Stimulated activated CD8-positive, alpha-beta memory T cell treated with anti-CD3 and anti-CD28 coated beads, Interleukin-15, amount 100 ng/mL, for 48 hours (primary cell): Measurements from ENCODE around the gene COX14.
A peak's percentile ranks its signal among the peaks of the same experiment; 100 is the strongest.

ENCODE experiments used
- DNase-seq, 2 donors: peaks; one replicate each; pipeline ENCODE4 v3.0.0-alpha.2; 2020; ENCODE audit warnings: low read depth in 2 of 2

Gene COX14

DNA sequence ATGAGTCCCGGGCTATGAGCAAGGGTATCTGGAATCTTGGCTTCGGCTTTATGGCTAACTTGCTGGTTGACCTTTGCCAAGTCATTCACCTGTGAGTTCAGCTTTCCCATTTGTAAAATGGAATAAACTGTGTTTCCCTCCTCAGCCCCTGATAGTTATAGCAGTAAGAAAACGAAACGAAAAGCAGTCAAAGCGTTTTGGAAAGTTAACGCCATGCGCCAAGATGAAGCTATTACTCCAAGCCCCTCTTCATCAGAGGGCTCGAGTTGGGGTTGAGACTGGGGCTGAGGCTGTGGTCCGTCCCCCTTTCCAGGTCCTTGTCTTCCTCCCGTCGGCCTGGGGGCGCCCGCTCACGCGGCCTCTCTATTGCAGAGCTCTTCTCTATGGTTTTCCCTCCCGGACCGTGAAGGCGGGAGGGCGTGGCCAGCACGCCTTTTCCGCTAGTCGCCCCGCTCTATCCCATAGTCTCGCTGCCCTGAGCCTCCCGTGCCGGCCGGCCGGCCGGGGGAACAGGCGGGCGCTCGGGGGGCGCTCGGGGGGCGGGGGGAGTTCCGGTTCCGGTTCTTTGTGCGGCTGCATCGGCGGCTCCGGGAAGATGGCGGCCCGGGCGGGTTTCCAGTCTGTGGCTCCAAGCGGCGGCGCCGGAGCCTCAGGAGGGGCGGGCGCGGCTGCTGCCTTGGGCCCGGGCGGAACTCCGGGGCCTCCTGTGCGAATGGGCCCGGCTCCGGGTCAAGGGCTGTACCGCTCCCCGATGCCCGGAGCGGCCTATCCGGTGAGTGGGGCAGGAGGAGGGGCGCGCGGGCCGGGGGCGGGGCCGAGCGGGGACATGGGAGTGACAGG, 27.0 kb upstream of the COX14 start, which contains the start of gene SMARCD1:
TSS of gene SMARCD1 (plus strand) at position 568 of the 840 bp plus-strand sequence. CDS start at position 596, 28 bp downstream.
- peak; percentile 87 to 88 for DNase-seq

DNA sequence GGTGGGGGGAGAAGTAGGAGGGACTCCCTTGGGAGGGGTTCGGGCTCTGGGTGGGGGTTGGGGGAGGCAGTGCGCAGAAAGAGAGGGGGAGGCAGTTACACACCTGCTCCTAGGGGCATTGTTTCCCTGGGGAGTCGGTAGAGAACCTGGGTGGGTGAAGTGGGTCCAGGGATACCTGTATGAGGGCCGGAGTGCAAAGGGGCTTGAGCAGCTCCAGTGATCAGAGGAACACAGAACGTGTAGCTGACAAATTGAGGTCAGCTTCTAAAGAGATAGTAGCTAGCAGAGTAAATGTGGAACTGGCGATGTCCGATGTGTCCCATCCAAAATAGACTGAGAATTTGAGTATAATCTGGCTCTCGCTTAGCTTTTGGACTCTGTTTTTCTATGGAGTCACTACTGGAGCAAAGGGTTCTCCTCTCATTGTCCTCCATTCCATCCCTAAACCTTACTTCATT, 26.4 kb upstream of the COX14 start:
- no peak for DNase-seq

DNA sequence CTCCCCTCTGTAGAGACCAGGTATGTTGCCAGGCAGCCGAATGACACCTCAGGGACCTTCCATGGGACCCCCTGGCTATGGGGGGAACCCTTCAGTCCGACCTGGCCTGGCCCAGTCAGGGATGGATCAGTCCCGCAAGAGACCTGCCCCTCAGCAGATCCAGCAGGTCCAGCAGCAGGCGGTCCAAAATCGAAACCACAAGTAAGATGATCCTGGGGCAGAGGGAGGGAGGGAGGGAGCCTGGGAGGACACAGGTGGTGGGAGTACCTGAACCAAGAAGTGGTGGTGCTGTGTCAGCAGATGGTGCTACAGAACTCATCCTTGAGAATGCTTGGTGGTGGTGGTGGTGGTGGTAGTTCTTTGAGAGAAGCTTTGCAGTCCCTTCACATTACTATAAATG, 25.9 kb upstream of the COX14 start:
- no peak for DNase-seq

DNA sequence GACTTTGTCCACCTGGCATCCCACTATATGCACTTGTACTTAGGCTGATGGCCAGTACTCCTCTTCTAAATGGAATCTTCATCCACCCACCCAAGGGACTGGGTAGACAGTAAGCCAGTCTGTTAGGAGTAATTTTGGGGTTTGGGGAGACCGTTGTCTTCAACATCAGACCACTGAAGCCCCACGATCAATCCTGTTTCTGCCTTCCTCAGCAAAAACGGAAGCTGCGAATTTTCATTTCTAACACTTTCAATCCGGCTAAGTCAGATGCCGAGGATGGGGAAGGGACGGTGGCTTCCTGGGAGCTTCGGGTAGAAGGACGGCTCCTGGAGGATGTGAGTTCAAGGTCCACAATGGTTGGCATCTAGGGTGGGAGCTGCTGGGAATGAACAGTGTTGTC, 24.9 kb upstream of the COX14 start:
- no peak for DNase-seq

DNA sequence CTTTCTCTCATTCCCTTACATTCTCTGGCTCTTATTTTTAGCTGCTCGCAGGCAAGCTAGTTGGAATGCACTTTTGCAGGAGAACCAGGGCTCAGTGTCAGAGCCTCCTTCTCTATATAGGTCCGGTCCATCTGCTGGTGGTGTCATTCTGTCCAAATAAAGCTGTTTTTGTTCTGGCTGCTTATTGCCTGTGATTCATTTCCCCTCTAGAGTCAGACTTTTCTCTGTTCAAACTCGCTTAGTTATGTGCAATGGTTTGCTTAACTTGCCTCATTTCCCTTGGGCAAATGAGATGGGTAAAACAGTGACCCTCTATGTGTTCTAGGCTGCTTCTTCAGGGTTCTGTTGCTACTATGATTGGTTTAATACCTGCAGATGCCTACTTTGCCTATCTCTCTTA, 24.0 kb upstream of the COX14 start:
- no peak for DNase-seq

DNA sequence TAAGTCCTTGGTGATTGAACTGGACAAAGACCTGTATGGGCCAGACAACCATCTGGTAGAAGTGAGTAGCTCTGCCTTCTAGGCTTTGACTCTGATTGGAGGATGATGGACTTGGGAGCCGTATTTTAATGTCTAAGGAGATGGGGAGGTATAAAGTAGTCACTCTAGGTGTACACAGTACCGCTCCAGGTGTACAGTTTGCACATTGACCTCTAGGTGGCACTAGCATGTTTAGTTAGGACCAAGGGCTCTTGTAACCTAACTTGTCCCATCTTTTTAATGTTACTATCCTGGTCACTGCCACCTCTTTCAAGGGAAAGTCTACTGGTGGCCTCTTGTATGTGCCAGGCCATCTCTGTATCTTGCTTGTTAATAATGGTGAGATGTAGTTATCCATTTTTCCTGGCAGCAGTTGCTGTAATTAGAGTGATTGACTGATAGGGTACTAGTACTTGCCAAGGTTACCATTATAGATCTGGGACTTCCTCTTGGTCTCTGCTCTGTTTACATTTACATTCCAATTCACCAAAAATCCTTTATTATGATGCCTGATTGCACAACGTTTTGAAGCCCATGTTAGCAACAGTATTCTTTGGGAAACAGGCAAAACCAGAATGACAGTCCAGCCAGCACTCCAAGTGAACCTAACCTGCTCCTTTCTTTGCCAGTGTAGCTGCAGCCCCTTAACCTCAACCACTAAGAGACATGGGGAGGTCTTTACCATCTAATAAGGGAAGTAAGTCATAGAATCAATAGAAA, 23.3 kb upstream of the COX14 start:
- no peak for DNase-seq

DNA sequence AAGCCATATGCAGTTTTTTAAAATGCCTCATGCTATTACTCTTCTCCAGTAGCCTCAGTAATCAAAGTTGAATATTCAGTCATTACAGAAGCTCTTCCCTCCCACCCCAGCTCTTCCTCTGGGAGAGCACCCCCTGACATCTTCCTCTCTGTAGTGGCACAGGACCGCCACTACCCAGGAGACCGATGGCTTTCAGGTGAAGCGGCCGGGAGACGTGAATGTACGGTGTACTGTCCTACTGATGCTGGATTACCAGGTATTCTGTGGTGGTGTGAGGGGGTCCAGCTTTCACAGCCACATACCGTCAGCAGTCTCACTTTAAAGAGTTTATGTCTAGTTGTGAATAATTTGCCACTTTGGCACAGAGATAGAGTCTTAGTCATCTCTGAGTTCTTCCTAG, 22.3 kb upstream of the COX14 start:
- no peak for DNase-seq

DNA sequence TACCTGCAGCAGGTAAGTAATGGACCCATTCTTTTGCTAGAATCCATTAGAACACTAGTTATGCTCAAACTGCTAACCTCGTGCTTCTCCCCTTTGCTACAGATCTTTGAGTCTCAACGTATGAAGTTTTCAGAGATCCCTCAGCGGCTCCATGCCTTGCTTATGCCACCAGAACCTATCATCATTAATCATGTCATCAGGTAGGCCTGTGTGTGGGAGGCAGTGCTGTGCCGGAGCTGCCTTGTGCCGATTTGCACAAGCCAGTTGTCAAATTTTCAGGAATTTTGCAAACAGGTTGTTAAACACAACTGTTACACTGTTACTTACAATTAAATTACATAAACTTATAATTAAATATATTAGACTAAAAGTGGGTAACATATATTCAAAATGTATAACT, 21.6 kb upstream of the COX14 start:
- no peak for DNase-seq

DNA sequence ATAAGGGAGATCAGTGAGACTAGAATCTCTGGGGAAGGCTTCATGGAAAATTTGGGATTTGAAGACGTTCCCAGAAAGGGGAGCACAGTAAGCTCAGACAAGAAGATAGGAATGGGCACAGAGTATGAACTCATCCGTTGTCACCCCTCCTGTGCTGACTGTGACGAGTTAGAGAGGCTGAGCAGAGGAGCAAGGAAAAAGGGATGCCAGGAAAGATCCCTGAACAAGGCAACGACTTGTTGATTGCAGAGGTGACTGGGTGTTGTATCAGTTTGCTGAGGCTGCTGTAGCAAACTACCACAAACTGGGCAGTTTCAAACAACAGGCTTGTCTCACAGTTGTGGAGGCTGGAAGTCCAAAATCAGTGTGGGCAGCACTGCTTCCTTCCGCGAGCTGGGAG, 14.1 kb upstream of the COX14 start:
- no peak for DNase-seq

DNA sequence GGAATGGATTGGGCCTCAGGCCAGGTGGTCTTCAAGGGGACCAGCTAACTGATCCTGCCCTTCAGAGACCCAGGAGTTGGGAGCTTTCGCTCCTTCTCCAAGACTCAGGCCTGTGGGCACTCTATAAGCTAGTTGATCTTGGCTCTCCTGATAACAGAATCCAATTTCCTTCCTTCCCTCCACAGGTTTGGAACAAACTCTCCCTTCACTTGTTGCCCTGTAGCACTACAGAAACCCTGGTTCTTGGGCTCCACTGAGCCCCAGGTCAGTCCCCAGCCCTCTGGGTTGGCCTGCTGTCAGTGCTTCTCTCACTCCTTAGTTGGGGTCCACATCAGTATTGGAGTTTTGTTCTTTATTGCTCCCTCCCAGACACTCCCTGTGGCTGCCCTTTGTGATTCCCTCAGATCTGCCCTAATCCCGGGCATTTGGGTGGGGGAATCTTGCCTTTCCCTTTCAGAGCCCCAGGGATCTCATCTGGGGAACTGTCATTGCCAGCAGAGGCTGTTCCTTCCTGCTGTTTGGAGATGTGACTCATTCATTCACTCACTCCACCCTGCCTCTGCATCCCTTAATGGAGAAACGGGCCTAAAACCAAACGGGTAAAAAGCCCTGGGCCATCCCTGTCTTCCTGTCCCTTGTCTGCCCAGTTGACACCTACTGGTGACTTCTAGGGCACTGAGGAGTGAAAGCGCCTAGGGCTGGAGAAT, 12.6 kb upstream of the COX14 start:
- DNase-seq, result no peak

DNA sequence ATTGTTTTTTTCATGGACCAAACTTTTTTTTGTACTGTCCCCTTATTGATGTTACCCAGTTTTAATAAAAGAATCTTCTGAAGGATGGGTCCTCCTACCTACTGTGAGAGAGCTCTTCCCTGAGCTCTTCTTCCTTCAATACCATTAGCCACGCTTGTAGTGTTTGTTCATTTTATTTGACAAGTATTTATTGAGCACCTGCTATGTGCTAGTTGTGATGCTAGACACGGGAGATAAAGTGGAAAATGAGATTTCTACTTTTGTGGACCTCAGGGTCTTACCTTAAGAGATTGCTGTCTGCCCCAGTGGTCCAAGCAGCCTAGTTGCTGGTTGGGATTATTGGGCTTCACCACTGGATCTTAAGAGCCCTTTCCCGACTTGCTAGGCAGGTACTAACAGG, 11.5 kb upstream of the COX14 start:
- DNase-seq, result no peak

DNA sequence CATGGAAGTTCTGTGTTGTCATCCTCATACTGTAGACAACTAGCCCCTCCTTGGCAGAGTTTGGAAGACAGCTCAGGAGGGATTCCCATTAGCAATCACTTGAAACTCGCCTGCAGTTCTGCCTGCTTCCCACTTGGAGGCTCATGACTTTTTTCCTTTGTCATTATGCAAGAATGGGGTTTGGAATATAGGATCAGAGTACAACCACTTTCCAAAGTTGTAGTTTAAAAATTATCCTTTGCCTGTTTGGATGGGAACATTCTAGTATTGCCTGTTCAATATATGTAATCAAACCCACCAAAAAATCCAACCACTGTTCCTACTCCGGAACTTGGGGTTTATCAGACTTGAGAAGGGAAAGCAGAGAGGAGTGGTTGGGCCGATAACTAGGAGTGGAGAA, 10.4 kb upstream of the COX14 start:
- DNase-seq, result no peak

DNA sequence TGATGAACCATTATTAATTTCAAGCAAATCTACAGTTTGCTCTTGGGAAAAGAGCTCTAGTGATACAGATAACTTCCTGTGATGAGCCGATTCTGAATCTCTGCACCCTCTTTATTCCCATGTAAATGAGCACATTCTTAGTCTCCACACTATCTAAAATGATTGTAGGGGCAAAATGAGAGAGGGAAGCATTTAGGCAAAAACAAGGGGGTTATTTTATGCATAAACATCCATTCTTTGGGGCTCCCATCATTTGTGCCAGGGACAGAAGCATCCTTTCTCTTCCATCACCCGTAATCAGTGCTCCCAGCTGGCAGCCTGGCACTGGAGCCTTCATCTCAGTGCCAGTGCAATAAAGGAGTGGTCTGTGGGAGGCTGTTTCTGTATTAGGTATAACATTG, 9.9 kb upstream of the COX14 start:
- no peak for DNase-seq

DNA sequence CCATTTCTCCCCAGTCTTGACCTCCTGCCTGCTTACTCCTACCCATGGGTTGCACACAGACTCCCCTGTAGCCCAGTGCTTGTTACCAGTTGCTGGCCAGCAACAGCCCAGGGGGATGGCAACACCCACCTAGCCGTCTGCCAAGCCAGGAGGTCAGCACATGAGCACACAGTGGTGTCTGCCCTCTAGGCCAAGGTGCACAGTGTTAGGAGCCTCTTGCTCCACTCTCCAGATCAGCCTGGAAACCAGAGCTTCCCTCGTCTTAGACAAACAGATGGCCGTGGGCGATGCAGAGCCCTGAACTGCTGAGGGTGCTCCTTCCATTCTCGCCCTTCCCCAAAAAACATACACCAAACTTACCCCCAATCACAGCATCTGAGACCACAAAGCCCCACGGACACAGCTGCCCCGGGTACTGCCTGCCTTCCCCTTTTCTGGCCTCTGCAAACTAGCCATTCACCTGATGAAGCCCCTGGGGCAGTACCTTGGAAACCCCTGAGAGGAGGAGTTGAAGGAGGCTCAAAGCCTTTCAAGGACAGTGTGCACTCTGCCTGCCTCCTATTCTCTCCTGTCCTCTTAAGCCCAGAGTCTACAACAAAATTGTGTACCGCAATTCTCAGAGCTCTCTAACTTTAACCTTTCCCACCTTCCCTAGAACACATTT, 9.3 kb upstream of the COX14 start:
- DNase-seq, result no peak

DNA sequence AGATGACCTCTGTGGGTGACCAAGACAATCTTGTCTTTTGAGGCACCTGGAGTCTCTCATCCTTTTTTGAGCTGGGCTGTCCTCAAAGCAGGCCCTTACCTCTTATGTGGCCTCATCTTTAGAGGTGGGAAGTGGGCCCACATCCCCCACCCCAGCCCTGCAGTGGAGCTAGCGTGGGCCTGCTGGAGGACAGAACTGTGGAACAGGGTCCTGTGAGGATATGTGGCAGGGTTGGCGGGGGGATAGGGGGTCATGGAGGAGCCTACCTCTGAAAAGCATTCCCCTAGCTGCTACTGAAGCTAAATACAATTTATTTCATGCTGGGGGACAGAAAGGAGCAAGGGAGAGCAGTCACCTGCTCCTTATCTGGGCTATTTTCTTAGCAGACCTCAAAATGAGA, 8.7 kb upstream of the COX14 start:
- no peak for DNase-seq

DNA sequence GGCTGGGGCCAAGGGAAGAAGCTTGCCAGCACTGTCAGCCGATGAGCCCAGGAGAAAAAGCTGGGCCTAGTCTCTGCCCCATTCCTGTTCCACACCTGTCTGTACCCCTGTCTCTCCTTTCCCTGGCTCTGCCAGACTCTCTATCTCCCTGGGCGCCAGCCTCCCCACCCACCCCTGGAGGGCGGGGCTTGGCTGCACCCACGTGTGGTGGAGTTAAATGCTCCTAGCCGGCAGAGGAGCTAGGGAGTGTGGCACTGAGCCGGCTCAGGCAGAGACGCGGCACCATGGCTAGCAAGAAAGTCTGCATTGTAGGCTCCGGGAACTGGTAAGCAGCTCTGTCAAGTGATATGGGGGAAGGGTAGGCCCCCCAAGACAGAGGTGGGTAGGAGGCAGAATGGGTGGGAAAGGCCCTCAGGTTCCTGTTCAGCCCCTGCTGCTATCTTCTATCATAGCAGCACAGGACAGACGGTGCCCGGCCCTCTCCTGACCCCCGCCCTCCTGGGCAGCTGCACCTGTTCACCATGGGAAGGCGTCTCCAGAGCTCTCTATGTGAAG, 8.2 kb upstream of the COX14 start, which contains the start of gene GPD1:
TSS of gene GPD1 (plus strand) at position 242 of the 555 bp plus-strand sequence. CDS start at position 285, 43 bp downstream.
- DNase-seq, result no peak

DNA sequence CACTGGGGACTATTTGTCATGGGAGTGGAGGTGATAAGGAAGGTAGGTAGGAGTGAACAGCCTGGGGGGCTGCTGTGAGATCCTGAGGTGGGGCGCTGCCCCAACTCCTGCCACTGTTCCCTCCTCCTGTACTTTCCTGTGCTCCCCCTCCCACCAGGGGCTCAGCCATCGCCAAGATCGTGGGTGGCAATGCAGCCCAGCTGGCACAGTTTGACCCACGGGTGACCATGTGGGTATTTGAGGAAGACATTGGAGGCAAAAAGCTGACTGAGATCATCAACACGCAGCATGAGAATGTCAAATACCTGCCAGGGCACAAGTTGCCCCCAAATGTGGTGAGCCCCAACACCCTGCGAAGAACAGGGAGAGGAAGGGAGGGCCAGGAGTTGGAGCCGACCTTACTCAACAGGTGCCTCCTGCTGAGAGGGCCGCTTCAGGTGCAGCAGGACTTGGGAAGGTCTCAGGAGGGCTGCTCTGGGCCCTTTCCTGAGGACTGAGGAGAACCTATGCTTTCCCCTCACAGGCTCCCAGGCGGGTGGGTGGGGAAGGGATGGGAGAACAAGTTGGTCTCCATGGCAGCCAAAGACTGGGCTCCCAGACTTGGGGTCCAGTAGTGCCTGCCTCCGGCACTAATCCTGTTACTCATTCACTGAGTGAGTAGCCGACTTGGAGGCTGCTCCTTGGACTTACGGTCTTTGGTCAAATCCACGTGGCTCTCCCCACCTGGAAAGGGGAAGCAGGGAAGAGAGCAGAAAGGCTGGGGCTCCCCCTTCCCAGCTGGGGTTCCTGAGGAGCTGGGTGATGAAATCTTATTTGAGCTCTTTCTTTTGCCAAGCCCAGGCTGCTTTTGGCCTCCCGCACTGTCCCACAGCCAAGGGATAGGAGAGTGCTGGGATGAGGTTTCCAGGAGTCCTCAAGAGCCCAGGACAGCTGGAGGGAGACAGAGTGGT, 7.3 kb upstream of the COX14 start:
- no peak for DNase-seq

DNA sequence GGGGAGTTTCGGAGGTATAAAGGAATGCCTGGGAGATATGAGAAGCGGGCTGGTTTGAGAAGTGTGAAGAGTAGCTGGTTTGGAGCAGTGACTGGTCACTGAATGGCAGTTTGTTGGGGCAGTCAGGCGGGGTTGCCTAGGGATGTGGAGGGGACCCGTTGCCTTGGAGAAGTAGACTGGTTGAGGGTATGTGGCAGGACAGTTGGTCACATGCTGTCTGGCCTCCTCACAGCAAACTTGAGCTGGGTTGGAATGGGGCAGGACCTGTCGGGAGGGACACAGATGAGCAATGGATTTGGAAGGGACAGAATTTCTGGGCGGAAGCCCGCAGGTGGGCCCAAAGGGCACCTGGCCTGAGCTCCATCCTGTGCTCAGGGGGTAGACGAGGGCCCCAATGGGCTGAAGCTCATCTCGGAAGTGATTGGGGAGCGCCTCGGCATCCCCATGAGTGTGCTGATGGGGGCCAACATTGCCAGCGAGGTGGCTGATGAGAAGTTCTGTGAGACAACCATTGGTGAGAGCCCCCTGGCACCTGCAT, 6.1 kb upstream of the COX14 start:
- no peak for DNase-seq

DNA sequence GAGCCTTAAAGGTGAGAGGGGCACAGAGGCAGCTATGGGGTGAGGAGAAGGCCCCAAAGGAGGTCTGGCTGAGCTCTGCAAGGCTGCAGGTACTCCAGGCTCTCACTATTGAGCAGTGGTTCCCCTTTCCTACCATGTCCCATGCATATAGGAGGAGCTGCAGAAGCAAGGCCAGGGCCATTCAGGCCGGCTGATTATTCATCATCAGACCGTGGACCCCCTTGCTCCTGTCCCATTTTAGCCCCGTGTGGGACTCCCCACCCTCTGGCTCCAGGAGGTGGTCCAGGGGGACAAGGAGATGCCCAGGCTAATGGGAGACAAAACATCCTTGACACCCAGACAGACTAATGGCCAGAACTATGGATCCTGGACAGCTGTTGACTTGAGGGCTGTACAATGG, 5.1 kb upstream of the COX14 start:
- no peak for DNase-seq
